Measurements from ENCODE around the gene FHAD1. TPM values are rescaled to one million over a fixed set of nuclear protein-coding genes. Genes with fewer than 3 reads are reported as not detected.

Gene FHAD1
- total RNA-seq, 2 experiments from 2014 or later: not detected

- DNase-seq: no peak
- H3K27ac Mint-ChIP-seq: no peak overlapping the region
- peaks cover 22% of the 10 kb centered on the region for H3K27me3 Mint-ChIP-seq
- peaks cover 39% of the 10 kb centered on the region for H3K4me1 Mint-ChIP-seq (ENCODE audit: low read depth)
- no peak overlapping the region for H3K4me3 Mint-ChIP-seq
- intact Hi-C loops (cut with micrococcal nuclease): no loop called here
- ChIA-PET CTCF (no interaction called here), POLR2A (no interaction called here)
- H3K36me3 Mint-ChIP-seq: no peaks in the 10 kb centered on the region
- no peaks in the 10 kb centered on the region for H3K9me3 Mint-ChIP-seq
Observed at GRCh38 chr1:15349133-15349532, 102.1 kb downstream of the FHAD1 start.

GRCh38 chr1:15350151-15350550 is 103.1 kb downstream of the FHAD1 start:
- peaks cover 43% of the 10 kb centered on the region for H3K4me1 Mint-ChIP-seq (ENCODE audit: low read depth)

GRCh38 chr1:15350551-15351200 is 103.7 kb downstream of the FHAD1 start:
- no peaks in the 10 kb centered on the region for H3K9me3 Mint-ChIP-seq
- H3K27me3 Mint-ChIP-seq: peaks cover 10% of the 10 kb centered on the region
- H3K36me3 Mint-ChIP-seq: no peaks in the 10 kb centered on the region
- no peak overlapping the region for H3K4me3 Mint-ChIP-seq
- peaks cover 39% of the 10 kb centered on the region for H3K4me1 Mint-ChIP-seq (ENCODE audit: low read depth)
- no peak overlapping the region for H3K27ac Mint-ChIP-seq
- intact Hi-C loops (cut with micrococcal nuclease): no loop called here
- POLR2A ChIA-PET: no interaction called here
- CTCF ChIA-PET: interaction anchor here (0.6 kb wide), 1 partner anchor 153 kb away, joined by 7 read pairs; no protein-coding TSS in a partner anchor
- DNase-seq: no peak

More at GRCh38 chr1:15350151-15350550, 103.1 kb downstream of the FHAD1 start:
- DNase-seq: no peak
- Mint-ChIP-seq H3K36me3 (no peaks in the 10 kb centered on the region), H3K9me3 (no peaks in the 10 kb centered on the region), H3K27ac (no peak overlapping the region), H3K4me3 (no peak overlapping the region), H3K27me3 (peaks cover 15% of the 10 kb centered on the region)
- ChIA-PET POLR2A (no interaction called here), CTCF (interaction anchor here (0.6 kb wide), 1 partner anchor 153 kb away, joined by 7 read pairs; no protein-coding TSS in a partner anchor)
- intact Hi-C loops (cut with micrococcal nuclease): no loop called here

DNA sequence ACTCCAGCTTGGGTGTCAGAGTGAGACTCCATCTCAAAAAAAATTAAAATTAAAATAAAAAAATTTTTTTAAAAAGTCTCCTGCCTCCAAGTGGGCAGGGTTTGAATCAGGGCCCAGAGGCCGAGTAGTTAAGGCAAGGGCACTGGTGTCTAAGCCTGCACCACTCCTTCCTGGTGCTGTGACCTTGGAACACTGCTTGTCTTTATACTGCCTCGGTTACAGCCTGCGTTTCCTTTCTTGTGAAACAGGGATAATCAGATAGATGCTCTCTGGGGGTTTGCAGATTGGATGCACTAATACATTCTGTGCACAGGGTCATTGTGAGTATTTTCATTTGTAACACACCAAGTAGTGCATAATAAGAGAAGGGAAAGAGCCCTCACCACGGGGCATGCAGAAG is 104.3 kb downstream of the FHAD1 start:
- ChIA-PET CTCF (interaction anchor here (1.1 kb wide), 1 partner anchor 27 kb away, joined by 9 read pairs; no protein-coding TSS in a partner anchor), POLR2A (no interaction called here)
- H3K4me3 Mint-ChIP-seq: no peak overlapping the region
- peaks cover 10% of the 10 kb centered on the region for H3K27me3 Mint-ChIP-seq
- no peak overlapping the region for H3K27ac Mint-ChIP-seq
- H3K4me1 Mint-ChIP-seq (ENCODE audit: low read depth): peaks cover 38% of the 10 kb centered on the region
- DNase-seq: no peak
- intact Hi-C loops (cut with micrococcal nuclease): no loop called here
- no peaks in the 10 kb centered on the region for H3K9me3 Mint-ChIP-seq
- H3K36me3 Mint-ChIP-seq: no peaks in the 10 kb centered on the region

- DNase-seq: peak; percentile 64
- Mint-ChIP-seq H3K9me3 (no peaks in the 10 kb centered on the region), H3K27ac (peak overlapping the region; percentile 35), H3K36me3 (no peaks in the 10 kb centered on the region), H3K4me3 (peak overlapping the region; percentile 9), H3K27me3 (peaks cover 6% of the 10 kb centered on the region), H3K4me1 (ENCODE audit: low read depth) (peaks cover 32% of the 10 kb centered on the region)
- CTCF ChIA-PET: interaction anchor here (1.1 kb wide), 1 partner anchor 28 kb away, joined by 9 read pairs; no protein-coding TSS in a partner anchor
- POLR2A ChIA-PET: no interaction called here
- intact Hi-C loops (cut with micrococcal nuclease): loop anchor here (2.0 kb wide), 1 partner anchor 56 kb away; the partner anchor contains the start of gene EFHD2
Observed at GRCh38 chr1:15352128-15352957, 105.3 kb downstream of the FHAD1 start.

- ChIA-PET CTCF (interaction anchor here (1.8 kb wide), 1 partner anchor 30 kb away, joined by 6 read pairs; no protein-coding TSS in a partner anchor), POLR2A (no interaction called here)
- no peaks in the 10 kb centered on the region for H3K36me3 Mint-ChIP-seq
- H3K4me1 Mint-ChIP-seq (ENCODE audit: low read depth): peaks cover 29% of the 10 kb centered on the region
- no peak overlapping the region for H3K27ac Mint-ChIP-seq
- DNase-seq: no peak
- intact Hi-C loops (cut with micrococcal nuclease): loop anchor here (2.0 kb wide), 1 partner anchor 55 kb away; the partner anchor contains the start of gene EFHD2
- H3K4me3 Mint-ChIP-seq: no peak overlapping the region
- peaks cover 6% of the 10 kb centered on the region for H3K27me3 Mint-ChIP-seq
- H3K9me3 Mint-ChIP-seq: no peaks in the 10 kb centered on the region
Observed at GRCh38 chr1:15353839-15354579, 107.0 kb downstream of the FHAD1 start.

GRCh38 chr1:15354580-15354965 is 107.5 kb downstream of the FHAD1 start:
- ChIA-PET POLR2A (no interaction called here), CTCF (interaction anchor here (1.8 kb wide), 1 partner anchor 31 kb away, joined by 6 read pairs; no protein-coding TSS in a partner anchor)
- Mint-ChIP-seq H3K27ac (no peak overlapping the region), H3K36me3 (no peaks in the 10 kb centered on the region), H3K9me3 (no peaks in the 10 kb centered on the region), H3K27me3 (peaks cover 6% of the 10 kb centered on the region), H3K4me1 (ENCODE audit: low read depth) (peaks cover 29% of the 10 kb centered on the region), H3K4me3 (no peak overlapping the region)
- peak; percentile 26 for DNase-seq
- intact Hi-C loops (cut with micrococcal nuclease): no loop called here

GRCh38 chr1:15355968-15356625 is 109.1 kb downstream of the FHAD1 start:
- Mint-ChIP-seq H3K36me3 (no peaks in the 10 kb centered on the region), H3K27me3 (peaks cover 5% of the 10 kb centered on the region), H3K4me3 (no peak overlapping the region), H3K9me3 (no peaks in the 10 kb centered on the region), H3K4me1 (ENCODE audit: low read depth) (peaks cover 29% of the 10 kb centered on the region), H3K27ac (no peak overlapping the region)
- ChIA-PET CTCF (interaction anchor here (1.0 to 1.2 kb wide), 2 partner anchors 33 to 76 kb away, joined by 3 to 5 read pairs; no protein-coding TSS in a partner anchor), POLR2A (no interaction called here)
- no peak for DNase-seq
- intact Hi-C loops (cut with micrococcal nuclease): no loop called here

- no peak overlapping the region for H3K27ac Mint-ChIP-seq
- no peak for DNase-seq
- H3K9me3 Mint-ChIP-seq: no peaks in the 10 kb centered on the region
- ChIA-PET CTCF (no interaction called here), POLR2A (no interaction called here)
- H3K4me1 Mint-ChIP-seq (ENCODE audit: low read depth): peaks cover 18% of the 10 kb centered on the region
- H3K27me3 Mint-ChIP-seq: peaks cover under 1% of the 10 kb centered on the region
- intact Hi-C loops (cut with micrococcal nuclease): no loop called here
- H3K36me3 Mint-ChIP-seq: no peaks in the 10 kb centered on the region
- no peak overlapping the region for H3K4me3 Mint-ChIP-seq
Observed at GRCh38 chr1:15357612-15358207, 110.7 kb downstream of the FHAD1 start.

- CTCF ChIA-PET: no interaction called here
Observed at GRCh38 chr1:15358565-15359133, 111.6 kb downstream of the FHAD1 start.

GRCh38 chr1:15360700-15361099 is 113.7 kb downstream of the FHAD1 start:
- Mint-ChIP-seq H3K36me3 (no peaks in the 10 kb centered on the region), H3K4me3 (no peak overlapping the region), H3K27ac (no peak overlapping the region), H3K9me3 (no peaks in the 10 kb centered on the region), H3K27me3 (no peaks in the 10 kb centered on the region), H3K4me1 (ENCODE audit: low read depth) (peaks cover 5% of the 10 kb centered on the region)
- CTCF ChIA-PET: interaction anchor here (2.3 kb wide), 1 partner anchor 37 kb away, joined by 5 read pairs; no protein-coding TSS in a partner anchor
- no peak for DNase-seq
- intact Hi-C loops (cut with micrococcal nuclease): no loop called here
- POLR2A ChIA-PET: interaction anchor here (1.0 kb wide), 1 partner anchor 53 kb away, joined by 4 read pairs; no protein-coding TSS in a partner anchor

More at GRCh38 chr1:15358565-15359133, 111.6 kb downstream of the FHAD1 start:
- no peaks in the 10 kb centered on the region for H3K9me3 Mint-ChIP-seq
- H3K4me1 Mint-ChIP-seq (ENCODE audit: low read depth): peaks cover 14% of the 10 kb centered on the region
- no peaks in the 10 kb centered on the region for H3K27me3 Mint-ChIP-seq
- POLR2A ChIA-PET: no interaction called here
- H3K27ac Mint-ChIP-seq: no peak overlapping the region
- H3K4me3 Mint-ChIP-seq: no peak overlapping the region
- H3K36me3 Mint-ChIP-seq: no peaks in the 10 kb centered on the region
- intact Hi-C loops (cut with micrococcal nuclease): no loop called here
- no peak for DNase-seq
